CD8-positive, alpha-beta memory T cell (primary cell): ENCODE results near the gene PPP1R7. TPM values are rescaled to one million over a fixed set of nuclear protein-coding genes. Genes with fewer than 3 reads are reported as not detected.

ENCODE experiments used
- CTCF ChIA-PET: fragments of 350-600 bp; sonication (Branson Sonifier 250); formaldehyde crosslinking; loops from one replicate; lab custom pipeline; 2021; ENCODE audit warnings: antibody characterized with exemption; lab: Charles Lee
- POLR2A ChIA-PET: fragments of 350-600 bp; sonication (Branson Sonifier 250); formaldehyde crosslinking; loops from one replicate; lab custom pipeline; 2021; ENCODE audit warnings: antibody characterized with exemption; lab: Charles Lee
- DNase-seq, 5 donors: peaks; one replicate each; pipeline versions ENCODE4 v3.0.0 to v3.0.0-alpha.2; 2020 to 2022; ENCODE audit warnings: mixed read lengths in 1 of 5
- H3K27ac ChIP-seq: one replicate; pipeline ENCODE4 v1.7.0; 2013; ENCODE audit warnings: low read depth, mild to moderate bottlenecking, low read length, moderate library complexity
- H3K27me3 ChIP-seq: 2 replicates; pipeline ENCODE4 v1.7.0; 2013; ENCODE audit warnings: low read length, mild to moderate bottlenecking; ENCODE audit not compliant: insufficient read depth, poor library complexity, severe bottlenecking
- H3K36me3 ChIP-seq: 2 replicates; pipeline ENCODE4 v1.7.0; 2013; ENCODE audit warnings: mild to moderate bottlenecking, low read length, moderate library complexity; ENCODE audit not compliant: insufficient read depth
- H3K4me1 ChIP-seq: 2 replicates; pipeline ENCODE4 v1.7.0; 2013; ENCODE audit warnings: mild to moderate bottlenecking, low read length, moderate library complexity; ENCODE audit not compliant: insufficient read depth
- H3K4me3 ChIP-seq: 2 replicates; pipeline ENCODE4 v1.7.0; 2013; ENCODE audit warnings: mild to moderate bottlenecking, low read length
- H3K9me3 ChIP-seq: 2 replicates; pipeline ENCODE4 v1.7.0; 2013; ENCODE audit warnings: mild to moderate bottlenecking, low read length
- H3K27ac Mint-ChIP-seq, 8 donors: one replicate each; pipeline ENCODE4 v1.8.0; 2020 to 2021; ENCODE audit warnings: mixed read lengths in 8 of 8, mild to moderate bottlenecking in 6 of 8, inconsistent platforms in 3 of 8, moderate library complexity in 3 of 8
- H3K27me3 Mint-ChIP-seq, 2 donors: one replicate each; pipeline ENCODE4 v1.8.0; 2020 to 2021; ENCODE audit warnings: mixed read lengths in 2 of 2, mild to moderate bottlenecking in 1 of 2, moderate library complexity in 1 of 2
- H3K36me3 Mint-ChIP-seq, 3 donors: one replicate each; pipeline ENCODE4 v1.8.0; 2020 to 2021; ENCODE audit warnings: mixed read lengths in 3 of 3, inconsistent platforms in 1 of 3, mild to moderate bottlenecking in 1 of 3
- H3K4me1 Mint-ChIP-seq, 3 donors: one replicate each; pipeline ENCODE4 v1.8.0; 2020 to 2021; ENCODE audit warnings: mixed read lengths in 3 of 3, inconsistent platforms in 1 of 3, mild to moderate bottlenecking in 1 of 3
- H3K4me3 Mint-ChIP-seq, 7 donors: one replicate each; pipeline ENCODE4 v1.8.0; 2020 to 2021; ENCODE audit warnings: mixed read lengths in 7 of 7, mild to moderate bottlenecking in 6 of 7, moderate library complexity in 4 of 7, inconsistent platforms in 2 of 7
- H3K9me3 Mint-ChIP-seq, 5 donors: one replicate each; pipeline ENCODE4 v1.8.0; 2020 to 2022; ENCODE audit warnings: mixed read lengths in 5 of 5, mild to moderate bottlenecking in 3 of 5, moderate library complexity in 2 of 5, inconsistent platforms in 1 of 5
- polyA plus RNA-seq: library from polyadenylated mRNA; unstranded; fragments of 300-500 nt; fragmentation: Illumina TruSeq; gene quantifications from one replicate; pipeline ENCODE4 v1.2.3, GENCODE V29; 2021
- total RNA-seq, 2 experiments: library from RNA; stranded (reverse); gene quantifications; one replicate each; pipeline ENCODE4 v1.2.3, GENCODE V29; 2021

The PPP1R7 gene
- total and polyA plus RNA-seq, 3 experiments from 2014 or later = 82.6 to 132 (median 87.2) TPM

DNA sequence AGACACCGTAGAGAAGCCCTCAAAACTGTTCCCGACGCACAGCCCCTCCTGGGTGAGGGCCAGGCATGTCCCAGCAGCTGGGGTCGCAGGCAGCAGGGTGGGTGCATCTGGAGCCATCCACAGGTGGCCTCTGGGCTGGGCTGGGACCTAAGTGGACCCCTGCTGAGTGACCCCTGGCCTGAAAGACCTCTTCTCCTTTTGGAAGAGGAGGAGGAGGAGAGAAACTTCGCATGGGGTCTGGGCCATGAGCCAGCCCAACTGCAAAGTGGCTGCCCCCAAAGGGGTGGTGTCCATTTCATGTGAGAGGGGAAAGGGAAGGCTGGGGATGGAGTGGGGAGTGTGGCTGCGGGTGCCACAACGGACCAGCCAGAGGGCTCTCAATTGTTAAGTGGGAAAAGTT lies 63.3 kb downstream of the PPP1R7 start:
- H3K27me3 ChIP-seq = no peaks in the 10 kb centered on the region
- Mint-ChIP-seq H3K36me3 (no peaks in the 10 kb centered on the region), H3K4me1 (peaks cover 2 to 10% (median 3%) of the 10 kb centered on the region in 3 donors), H3K27ac (no peak overlapping the region), H3K9me3 (no peaks in the 10 kb centered on the region), H3K4me3 (no peak overlapping the region), H3K27me3 (peaks cover 0 to 4% of the 10 kb centered on the region in 2 donors)
- H3K27ac ChIP-seq = no peak overlapping the region
- peaks cover 1% of the 10 kb centered on the region for H3K4me1 ChIP-seq
- H3K4me3 ChIP-seq = no peak overlapping the region
- ChIA-PET POLR2A (no interaction called here), CTCF (no interaction called here)
- H3K9me3 ChIP-seq = no peaks in the 10 kb centered on the region
- no peaks in the 10 kb centered on the region for H3K36me3 ChIP-seq
- DNase-seq = no peak

DNA sequence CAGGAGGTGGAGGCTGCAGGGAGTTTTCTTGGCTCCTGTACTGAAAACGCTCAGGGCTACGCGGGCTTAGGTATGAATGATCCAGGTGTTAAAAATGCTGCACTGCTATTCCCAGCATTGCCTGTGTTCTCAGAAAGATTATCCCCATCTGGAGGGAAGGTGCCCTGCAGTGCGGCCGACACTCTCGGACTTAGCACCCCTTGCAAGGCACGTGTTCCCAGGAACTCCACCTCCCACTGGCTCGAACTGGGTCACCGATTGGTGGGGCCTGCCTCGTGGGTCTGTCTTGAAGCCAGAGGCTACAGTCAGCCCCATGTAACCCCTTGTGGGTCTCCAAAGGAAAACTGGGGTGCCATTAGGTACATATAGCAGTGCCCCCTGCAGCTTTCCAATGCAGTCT lies 63.9 kb downstream of the PPP1R7 start:
- H3K9me3 ChIP-seq = no peaks in the 10 kb centered on the region
- Mint-ChIP-seq H3K27ac (no peak overlapping the region), H3K36me3 (no peaks in the 10 kb centered on the region), H3K4me3 (no peak overlapping the region), H3K27me3 (peaks cover 0 to 5% of the 10 kb centered on the region in 2 donors), H3K9me3 (no peaks in the 10 kb centered on the region), H3K4me1 (peaks cover 8 to 16% (median 10%) of the 10 kb centered on the region in 3 donors)
- no peak for DNase-seq
- peaks cover 7% of the 10 kb centered on the region for H3K4me1 ChIP-seq
- H3K36me3 ChIP-seq = no peaks in the 10 kb centered on the region
- ChIA-PET CTCF (no interaction called here), POLR2A (no interaction called here)
- H3K27ac ChIP-seq = no peak overlapping the region
- H3K4me3 ChIP-seq = no peak overlapping the region
- peaks cover 1% of the 10 kb centered on the region for H3K27me3 ChIP-seq

DNA sequence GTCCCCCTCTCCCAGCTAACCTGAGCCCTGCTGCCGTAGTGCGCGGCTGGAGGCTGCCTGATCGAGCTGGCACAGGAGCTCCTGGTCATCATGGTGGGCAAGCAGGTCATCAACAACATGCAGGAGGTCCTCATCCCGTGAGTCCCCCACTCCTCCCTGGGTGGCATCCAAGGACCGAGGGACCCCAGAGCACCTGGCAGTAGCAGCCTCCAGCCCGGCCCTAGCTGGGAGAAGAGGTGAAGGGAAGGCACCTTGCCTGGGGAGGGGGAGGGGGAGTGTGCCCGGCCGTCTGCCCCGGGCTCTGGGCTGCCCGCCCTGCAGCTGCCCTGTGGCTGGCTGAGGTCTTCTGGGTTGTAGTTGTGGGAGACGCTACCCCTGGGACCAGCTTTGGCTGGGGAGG lies 64.5 kb downstream of the PPP1R7 start:
- no peak for DNase-seq
- no peak overlapping the region for H3K4me3 Mint-ChIP-seq
- Histone ChIP-seq H3K27me3 (peaks cover 4% of the 10 kb centered on the region), H3K4me1 (peaks cover 7% of the 10 kb centered on the region), H3K27ac (no peak overlapping the region), H3K36me3 (no peaks in the 10 kb centered on the region), H3K4me3 (no peak overlapping the region), H3K9me3 (no peaks in the 10 kb centered on the region)
- H3K9me3 Mint-ChIP-seq = no peaks in the 10 kb centered on the region
- H3K4me1 Mint-ChIP-seq = peaks cover 9 to 18% (median 13%) of the 10 kb centered on the region in 3 donors
- ChIA-PET CTCF (no interaction called here), POLR2A (no interaction called here)
- no peak overlapping the region for H3K27ac Mint-ChIP-seq
- no peaks in the 10 kb centered on the region for H3K36me3 Mint-ChIP-seq
- peaks cover 0 to 5% of the 10 kb centered on the region in 2 donors for H3K27me3 Mint-ChIP-seq

DNA sequence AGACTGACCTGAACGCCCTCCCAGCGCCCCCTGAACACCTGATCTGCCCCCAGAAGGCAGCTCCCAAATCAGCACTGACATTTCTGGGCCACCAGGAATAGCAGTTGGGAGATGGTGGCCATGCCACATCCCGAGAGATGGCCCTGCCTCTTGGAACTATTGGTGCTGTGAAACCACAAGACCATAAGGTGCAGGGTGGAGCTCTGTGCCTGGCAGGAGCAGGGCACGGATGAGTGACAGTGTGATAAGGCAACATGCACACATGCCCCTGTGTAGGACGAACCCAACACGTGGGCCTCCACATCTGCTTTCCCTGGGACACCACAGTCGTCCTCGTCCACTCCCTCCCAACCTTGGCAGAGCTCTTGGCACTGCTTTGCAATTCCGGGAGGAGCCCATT lies 65.2 kb downstream of the PPP1R7 start:
- no peak for DNase-seq
- Histone ChIP-seq H3K36me3 (no peaks in the 10 kb centered on the region), H3K9me3 (no peaks in the 10 kb centered on the region), H3K27me3 (peaks cover 4% of the 10 kb centered on the region), H3K27ac (no peak overlapping the region), H3K4me3 (no peak overlapping the region), H3K4me1 (peaks cover 7% of the 10 kb centered on the region)
- no peak overlapping the region for H3K27ac Mint-ChIP-seq
- ChIA-PET POLR2A (no interaction called here), CTCF (no interaction called here)
- peaks cover 0 to 5% of the 10 kb centered on the region in 2 donors for H3K27me3 Mint-ChIP-seq
- no peaks in the 10 kb centered on the region for H3K36me3 Mint-ChIP-seq
- no peaks in the 10 kb centered on the region for H3K9me3 Mint-ChIP-seq
- peak overlapping the region in 2 of 7 donors; percentile 27 to 61 for H3K4me3 Mint-ChIP-seq
- peaks cover 9 to 18% (median 13%) of the 10 kb centered on the region in 3 donors for H3K4me1 Mint-ChIP-seq

DNA sequence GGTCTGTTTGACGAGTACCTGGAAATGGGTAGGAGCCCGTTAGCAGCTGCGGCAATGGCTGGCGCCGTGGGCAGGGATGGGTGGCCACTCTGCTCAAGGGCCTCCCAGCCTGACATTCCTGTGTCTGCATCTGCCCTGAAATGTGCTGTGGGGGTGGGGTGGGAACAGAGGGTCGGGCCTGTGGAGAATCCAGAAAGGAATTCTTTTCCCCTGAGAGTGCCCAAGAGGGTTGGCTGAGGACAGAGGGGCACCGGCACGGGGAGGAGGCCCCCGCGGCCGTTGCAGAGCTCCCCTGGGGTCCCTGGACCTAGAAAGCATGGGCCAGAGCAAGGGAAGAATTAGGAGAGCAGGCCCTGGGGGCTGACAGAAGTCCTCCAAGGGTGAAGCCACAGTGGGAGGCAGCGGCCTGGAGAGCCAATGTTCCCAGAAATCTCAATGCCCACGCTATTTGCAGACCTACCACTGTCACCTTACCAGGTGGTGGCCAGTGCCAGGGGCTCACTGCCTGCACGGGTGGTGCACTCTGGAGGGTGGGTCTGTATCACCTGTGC lies 66.0 kb downstream of the PPP1R7 start:
- peaks cover 0 to 5% of the 10 kb centered on the region in 2 donors for H3K27me3 Mint-ChIP-seq
- Histone ChIP-seq H3K27ac (no peak overlapping the region), H3K9me3 (no peaks in the 10 kb centered on the region), H3K36me3 (no peaks in the 10 kb centered on the region), H3K4me1 (peaks cover 7% of the 10 kb centered on the region), H3K27me3 (peaks cover 4% of the 10 kb centered on the region), H3K4me3 (no peak overlapping the region)
- no peaks in the 10 kb centered on the region for H3K9me3 Mint-ChIP-seq
- CTCF ChIA-PET = interaction anchor here (1.4 kb wide), 1 partner anchor 138 kb away, joined by 6 read pairs; no protein-coding TSS in a partner anchor
- peaks cover 9 to 18% (median 13%) of the 10 kb centered on the region in 3 donors for H3K4me1 Mint-ChIP-seq
- DNase-seq = no peak
- peak overlapping the region in 4 of 8 donors; percentile 32 to 81 (median 78) for H3K27ac Mint-ChIP-seq
- peak overlapping the region; percentile 72 to 86 (median 80) for H3K4me3 Mint-ChIP-seq
- POLR2A ChIA-PET = no interaction called here
- H3K36me3 Mint-ChIP-seq = no peaks in the 10 kb centered on the region

DNA sequence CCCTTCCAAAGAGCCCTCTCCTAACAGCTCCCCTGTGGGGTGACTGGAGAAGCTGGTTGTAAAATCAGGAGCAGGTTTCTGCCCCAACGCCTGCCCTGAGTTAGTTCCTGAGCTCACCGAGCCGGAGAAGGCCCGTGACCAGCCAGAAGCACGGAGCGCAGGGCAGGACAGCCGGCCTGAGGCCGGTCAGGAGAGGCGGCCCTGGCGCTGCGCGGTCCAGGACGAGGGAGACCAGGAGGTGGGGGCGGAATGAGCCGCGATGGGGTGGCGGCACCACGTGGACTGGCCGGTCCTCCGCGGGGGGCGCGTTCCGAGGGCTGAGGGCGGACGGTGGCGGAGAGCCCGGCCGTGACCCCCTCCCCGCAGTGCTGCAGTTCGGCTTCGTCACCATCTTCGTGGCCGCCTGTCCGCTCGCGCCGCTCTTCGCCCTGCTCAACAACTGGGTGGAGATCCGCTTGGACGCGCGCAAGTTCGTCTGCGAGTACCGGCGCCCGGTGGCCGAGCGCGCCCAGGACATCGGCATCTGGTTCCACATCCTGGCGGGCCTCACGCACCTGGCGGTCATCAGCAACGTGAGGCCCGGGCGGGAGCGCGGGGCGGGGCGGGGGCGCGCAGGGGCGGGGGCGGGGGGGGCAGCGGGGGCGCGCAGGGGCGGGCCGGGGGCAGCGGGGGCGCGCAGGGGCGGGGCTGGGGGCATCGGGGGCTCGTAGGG lies 67.2 kb downstream of the PPP1R7 start:
- peaks cover 9 to 18% (median 13%) of the 10 kb centered on the region in 3 donors for H3K4me1 Mint-ChIP-seq
- peaks cover 0 to 3% of the 10 kb centered on the region in 2 donors for H3K27me3 Mint-ChIP-seq
- peaks cover 4% of the 10 kb centered on the region for H3K27me3 ChIP-seq
- H3K36me3 ChIP-seq = no peaks in the 10 kb centered on the region
- H3K4me3 ChIP-seq = no peak overlapping the region
- H3K9me3 ChIP-seq = no peaks in the 10 kb centered on the region
- H3K4me3 Mint-ChIP-seq = peak overlapping the region; percentile 54 to 90 (median 78)
- peaks cover 7% of the 10 kb centered on the region for H3K4me1 ChIP-seq
- no peak overlapping the region for H3K27ac ChIP-seq
- peak overlapping the region in 5 of 8 donors; percentile 50 to 90 (median 81) for H3K27ac Mint-ChIP-seq
- H3K36me3 Mint-ChIP-seq = no peaks in the 10 kb centered on the region
- ChIA-PET CTCF (interaction anchor here (1.4 kb wide), 1 partner anchor 139 kb away, joined by 6 read pairs; no protein-coding TSS in a partner anchor), POLR2A (no interaction called here)
- H3K9me3 Mint-ChIP-seq = no peaks in the 10 kb centered on the region
- peak in 3 of 5 donors; percentile 25 to 41 (median 34) for DNase-seq

DNA sequence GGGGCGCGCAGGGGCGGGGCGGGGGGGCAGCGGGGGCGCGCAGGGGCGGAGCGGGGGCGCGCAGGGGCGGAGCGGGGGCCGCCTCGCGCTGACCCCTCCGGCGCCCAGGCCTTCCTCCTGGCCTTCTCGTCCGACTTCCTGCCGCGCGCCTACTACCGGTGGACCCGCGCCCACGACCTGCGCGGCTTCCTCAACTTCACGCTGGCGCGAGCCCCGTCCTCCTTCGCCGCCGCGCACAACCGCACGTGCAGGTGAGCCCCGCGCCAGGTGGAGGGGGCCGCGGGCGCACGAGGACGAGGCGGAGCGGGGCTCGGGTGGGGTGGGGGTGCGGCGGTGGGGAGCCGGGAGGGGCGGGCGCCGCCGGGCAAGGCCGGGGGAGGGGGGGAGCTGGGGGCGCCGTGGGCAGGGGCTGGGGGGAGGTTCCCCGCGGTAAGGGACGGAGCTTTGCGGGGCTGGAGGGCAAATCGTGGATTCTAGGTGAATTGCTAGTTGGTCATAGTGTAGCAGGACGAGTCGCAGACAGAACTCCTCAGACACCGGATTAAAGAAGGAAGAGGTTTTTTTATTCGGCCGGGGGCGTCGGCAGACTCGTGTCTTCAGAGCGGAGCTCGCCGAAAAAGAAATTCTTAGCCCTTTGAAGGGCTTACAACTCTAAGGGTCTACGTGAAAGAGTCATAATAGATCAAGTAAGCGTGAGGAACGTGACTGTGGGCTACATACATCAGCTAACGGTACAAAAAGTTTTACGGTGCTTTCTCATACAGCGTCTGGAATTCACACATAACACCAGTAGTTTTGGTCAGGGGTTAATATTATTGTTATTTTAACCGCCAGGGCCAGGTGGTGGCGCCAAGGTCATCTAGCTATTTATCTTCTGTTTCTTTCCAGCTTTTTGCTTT lies 68.1 kb downstream of the PPP1R7 start:
- H3K27ac Mint-ChIP-seq = peak overlapping the region; percentile 2 to 96 (median 80)
- CTCF ChIA-PET = no interaction called here
- POLR2A ChIA-PET = interaction anchor here (0.8 kb wide), 1 partner anchor 98 kb away, joined by 3 read pairs; no protein-coding TSS in a partner anchor

More for the DNA sequence above, 68.1 kb downstream of the PPP1R7 start:
- Mint-ChIP-seq H3K27me3 (peaks cover 0 to 3% of the 10 kb centered on the region in 2 donors), H3K4me3 (peak overlapping the region; percentile 78 to 95 (median 89)), H3K4me1 (peaks cover 9 to 18% (median 13%) of the 10 kb centered on the region in 3 donors), H3K9me3 (no peaks in the 10 kb centered on the region), H3K36me3 (no peaks in the 10 kb centered on the region)
- H3K4me3 ChIP-seq = peak overlapping the region; percentile 49
- H3K27me3 ChIP-seq = peaks cover 4% of the 10 kb centered on the region
- peak; percentile 23 to 68 (median 42) for DNase-seq
- no peaks in the 10 kb centered on the region for H3K9me3 ChIP-seq
- no peak overlapping the region for H3K27ac ChIP-seq
- peaks cover 7% of the 10 kb centered on the region for H3K4me1 ChIP-seq
- no peaks in the 10 kb centered on the region for H3K36me3 ChIP-seq
